Fibroblast of mammary gland (primary cell): ENCODE results near the gene BRSK2.

ENCODE experiments used
- DNase-seq: peaks from one replicate; pipeline ENCODE4 v3.0.0-alpha.2; 2010; ENCODE audit warnings: low read depth
- H3K4me3 ChIP-seq: 2 replicates; pipeline ENCODE4 v1.5.1; 2011; ENCODE audit warnings: low read depth, mild to moderate bottlenecking, low read length, moderate library complexity; ENCODE audit not compliant: control insufficient read depth
- TF ChIP-seq, protein P1 (sequence below): conservative IDR thresholded peaks from 2 replicates; pipeline ENCODE4 v1.5.1; 2011; ENCODE audit warnings: low read depth, low read length, inconsistent platforms; ENCODE audit not compliant: control insufficient read depth, insufficient read depth

The BRSK2 gene

DNA sequence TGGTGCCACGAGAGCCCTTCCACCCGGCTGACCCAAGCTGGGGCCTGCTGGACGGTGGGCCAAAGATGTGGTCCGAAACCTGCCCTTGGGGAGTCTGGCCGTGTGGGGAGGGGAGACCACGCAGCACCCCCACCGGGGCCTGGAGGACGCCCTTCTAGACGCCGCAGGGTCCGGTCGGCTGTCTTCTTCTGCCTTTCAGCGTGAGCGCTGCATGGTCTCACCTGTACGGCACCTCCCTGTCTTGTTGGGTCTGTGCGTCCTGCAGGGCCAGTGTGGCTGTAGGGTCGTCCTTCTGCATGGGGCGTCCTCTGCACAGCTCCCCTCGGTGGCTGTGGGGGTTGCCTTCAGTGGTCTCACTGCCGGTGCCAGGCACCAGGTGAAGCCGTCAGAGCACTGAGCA is 2.8 kb downstream of the BRSK2 start:
- no peak for DNase-seq
- TF ChIP-seq, protein P1, sequence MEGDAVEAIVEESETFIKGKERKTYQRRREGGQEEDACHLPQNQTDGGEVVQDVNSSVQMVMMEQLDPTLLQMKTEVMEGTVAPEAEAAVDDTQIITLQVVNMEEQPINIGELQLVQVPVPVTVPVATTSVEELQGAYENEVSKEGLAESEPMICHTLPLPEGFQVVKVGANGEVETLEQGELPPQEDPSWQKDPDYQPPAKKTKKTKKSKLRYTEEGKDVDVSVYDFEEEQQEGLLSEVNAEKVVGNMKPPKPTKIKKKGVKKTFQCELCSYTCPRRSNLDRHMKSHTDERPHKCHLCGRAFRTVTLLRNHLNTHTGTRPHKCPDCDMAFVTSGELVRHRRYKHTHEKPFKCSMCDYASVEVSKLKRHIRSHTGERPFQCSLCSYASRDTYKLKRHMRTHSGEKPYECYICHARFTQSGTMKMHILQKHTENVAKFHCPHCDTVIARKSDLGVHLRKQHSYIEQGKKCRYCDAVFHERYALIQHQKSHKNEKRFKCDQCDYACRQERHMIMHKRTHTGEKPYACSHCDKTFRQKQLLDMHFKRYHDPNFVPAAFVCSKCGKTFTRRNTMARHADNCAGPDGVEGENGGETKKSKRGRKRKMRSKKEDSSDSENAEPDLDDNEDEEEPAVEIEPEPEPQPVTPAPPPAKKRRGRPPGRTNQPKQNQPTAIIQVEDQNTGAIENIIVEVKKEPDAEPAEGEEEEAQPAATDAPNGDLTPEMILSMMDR: no peak
- H3K4me3 ChIP-seq: no peak overlapping the region

DNA sequence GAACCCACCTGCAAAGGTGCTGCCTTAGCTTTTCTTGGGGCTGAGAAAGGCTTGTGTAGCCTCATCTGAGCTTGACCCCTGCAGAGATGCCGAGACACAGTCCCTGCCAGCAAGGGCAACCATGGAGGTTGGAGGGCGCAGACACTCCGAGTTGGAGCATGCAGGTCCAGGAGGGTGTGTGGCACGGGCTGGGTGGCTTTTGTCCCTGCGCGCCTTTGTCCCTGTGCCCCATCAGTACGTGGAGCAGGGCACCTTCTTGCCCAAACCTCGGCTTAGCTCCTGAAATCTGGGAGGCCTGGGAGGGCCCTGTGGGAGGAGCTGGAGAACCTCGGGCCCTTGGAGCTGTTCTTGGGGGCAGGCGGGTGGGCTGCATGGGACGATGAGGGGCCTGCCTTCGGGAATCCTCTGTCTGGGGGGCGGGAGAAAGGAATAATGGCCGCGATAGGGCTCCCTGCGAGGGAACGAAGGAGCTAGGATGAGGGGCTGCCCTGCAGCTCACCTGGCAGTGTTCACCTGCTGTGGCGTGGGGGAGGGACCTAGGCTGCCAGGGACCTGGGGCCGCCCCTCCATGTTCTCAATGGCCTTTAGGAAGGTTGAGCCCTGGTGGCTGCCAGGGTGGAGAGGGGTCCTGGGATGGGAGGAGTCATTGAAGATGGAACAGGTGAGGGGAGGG is 3.4 kb downstream of the BRSK2 start:
- TF ChIP-seq, protein P1: no peak
- no peak overlapping the region for H3K4me3 ChIP-seq

DNA sequence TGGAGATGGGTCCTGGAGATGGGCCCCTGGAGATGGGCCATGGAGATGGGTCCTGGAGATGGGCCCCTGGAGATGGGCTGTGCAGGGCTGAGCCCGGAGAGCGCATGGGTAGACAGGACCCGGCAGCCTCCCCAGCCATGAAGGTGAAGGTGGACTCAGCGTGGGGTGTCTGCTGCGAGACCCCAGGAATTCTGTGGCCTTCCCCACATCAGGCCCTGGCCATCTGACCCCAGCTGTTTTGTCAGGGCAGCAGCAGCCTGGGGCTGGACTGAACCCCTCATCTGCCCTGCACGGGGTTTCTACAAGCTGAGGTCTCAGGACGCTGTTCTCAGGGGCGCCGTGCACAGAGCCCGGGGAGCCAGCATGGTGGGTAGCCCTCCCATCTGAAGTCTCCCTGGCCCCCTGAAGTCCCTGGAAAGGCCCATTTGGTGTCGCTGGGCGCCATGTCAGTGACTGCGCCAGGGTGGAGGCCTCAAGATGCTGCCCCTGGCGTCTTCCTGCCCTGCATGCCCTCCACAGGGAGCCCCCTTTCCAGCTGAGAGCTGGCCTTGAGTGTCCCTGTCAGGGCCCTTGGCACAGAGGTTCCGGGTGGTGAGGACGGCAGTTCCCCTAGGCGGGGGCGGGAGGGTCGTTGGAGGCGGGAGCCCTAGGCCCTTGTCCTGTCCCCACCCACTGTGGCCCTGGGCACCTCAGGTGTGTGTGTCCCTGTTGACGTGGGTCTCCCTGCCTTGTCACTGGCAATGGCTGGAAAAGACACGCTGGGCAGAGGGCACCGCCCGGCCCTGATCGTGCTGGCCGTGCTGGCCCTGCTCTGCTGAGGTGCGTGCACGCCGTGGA is 5.4 kb downstream of the BRSK2 start:
- no peak overlapping the region for H3K4me3 ChIP-seq
- TF ChIP-seq, protein P1: no peak
- DNase-seq: no peak

More for the DNA sequence above, 3.4 kb downstream of the BRSK2 start:
- DNase-seq: no peak

DNA sequence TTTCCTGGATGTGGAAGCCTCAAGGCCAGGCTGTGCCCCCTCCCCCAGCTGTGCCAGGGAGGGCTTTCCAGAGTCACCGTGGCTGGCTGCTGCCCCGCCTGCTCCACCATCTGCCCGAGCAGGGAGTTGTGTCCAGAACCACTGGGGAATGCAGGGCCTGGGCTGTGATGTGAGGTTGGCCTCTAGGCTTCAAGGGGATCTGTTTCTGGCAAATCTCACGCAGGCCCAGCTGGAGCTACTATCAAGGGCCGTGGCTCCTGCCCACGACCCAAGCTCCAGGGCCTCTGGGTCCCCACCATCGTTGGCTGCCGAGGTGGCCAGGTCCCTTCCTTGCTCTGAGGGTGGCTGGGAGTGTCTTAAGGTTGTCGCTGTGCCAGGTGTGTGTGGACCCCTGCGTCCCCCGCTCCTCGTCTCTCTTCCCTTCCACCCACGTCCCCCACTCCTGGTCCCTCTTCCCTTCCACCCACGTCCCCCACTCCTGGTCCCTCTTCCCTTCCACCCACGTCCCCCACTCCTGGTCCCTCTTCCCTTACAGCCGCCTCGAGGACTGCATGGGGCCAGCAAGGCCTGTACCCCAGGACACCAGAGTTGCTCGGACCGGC is 6.1 kb downstream of the BRSK2 start:
- TF ChIP-seq, protein P1: no peak
- no peak for DNase-seq
- H3K4me3 ChIP-seq: no peak overlapping the region

DNA sequence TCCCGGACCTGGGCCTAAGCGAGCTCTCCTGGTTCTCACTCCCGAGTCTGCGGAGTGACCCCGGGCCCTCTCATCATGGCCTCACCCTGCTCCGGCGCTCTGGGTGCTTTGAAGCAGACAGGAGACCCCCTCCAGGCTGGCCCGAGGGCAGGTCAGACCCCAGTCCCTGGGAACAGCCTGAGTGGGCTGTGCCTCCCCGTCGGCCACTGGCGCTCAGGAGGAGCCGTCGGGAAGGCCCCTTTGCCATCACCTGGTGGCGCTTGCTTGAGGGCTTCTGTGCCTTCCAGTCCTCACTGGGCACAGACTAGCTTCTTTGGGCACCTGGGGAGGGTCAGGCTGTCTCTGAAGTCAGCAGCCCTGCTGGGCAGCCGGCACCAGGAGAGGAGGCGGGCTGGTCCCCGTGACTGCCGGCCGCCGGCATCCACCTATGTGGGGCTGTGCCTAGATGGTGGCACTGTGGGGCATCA is 6.7 kb downstream of the BRSK2 start:
- TF ChIP-seq, protein P1: no peak
- no peak overlapping the region for H3K4me3 ChIP-seq
- DNase-seq: no peak

DNA sequence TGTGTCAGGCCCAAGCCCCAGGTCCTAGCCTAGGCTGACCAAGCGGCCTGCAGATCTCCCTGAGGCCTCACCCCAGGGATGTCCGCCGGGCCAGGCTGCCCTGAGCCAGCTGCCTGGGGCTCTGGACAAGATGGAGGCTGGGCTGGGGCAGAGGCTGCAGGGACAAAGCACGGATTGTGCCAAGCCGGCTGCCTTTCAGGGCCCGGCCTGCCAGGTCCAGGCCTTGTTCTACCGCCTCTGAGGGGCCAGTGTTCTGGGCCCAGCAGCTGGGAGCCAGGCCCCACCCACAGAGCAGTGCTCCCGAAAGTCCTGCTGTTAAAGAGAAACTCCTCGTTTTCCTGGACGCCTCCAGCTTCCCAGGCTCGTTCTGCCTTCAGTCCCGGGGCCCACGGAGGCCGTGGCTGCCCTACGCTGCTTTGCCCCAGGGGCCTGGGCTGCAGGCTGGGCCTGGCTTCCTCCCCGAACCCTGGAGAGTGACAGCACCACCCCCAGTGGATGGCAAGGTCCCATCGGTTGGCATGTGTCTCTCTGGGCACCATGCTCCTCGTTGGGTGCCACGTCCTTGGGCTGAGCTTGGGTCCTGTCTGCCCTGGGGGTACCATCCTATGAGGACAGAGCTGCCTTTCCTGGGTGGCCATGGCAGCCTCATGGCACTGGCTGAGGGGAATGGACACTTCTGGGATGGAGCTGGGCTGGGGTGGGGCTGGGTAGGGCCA is 7.6 kb downstream of the BRSK2 start:
- H3K4me3 ChIP-seq: no peak overlapping the region
- DNase-seq: no peak
- TF ChIP-seq, protein P1: no peak
